Calu3 (cell line): ENCODE data around the gene MAP3K4. TPM values are rescaled to one million over a fixed set of nuclear protein-coding genes. Genes with fewer than 3 reads are reported as not detected.

Experiments
- BruUV-seq: library from RNA; stranded (reverse); fragments of 400-500 nt; replicated peaks from 2 replicates; lab custom pipeline; 2021; lab: Mats Ljungman, UMichigan
- CTCF ChIA-PET: fragments of 300-600 bp; sonication (Branson Sonifier 250); formaldehyde crosslinking; loops from one replicate; lab custom pipeline; 2022; ENCODE audit warnings: antibody characterized with exemption; lab: Charles Lee
- DNase-seq: peaks from one replicate; pipeline ENCODE4 v3.0.0; 2022
- H3K27ac Mint-ChIP-seq: one replicate; pipeline ENCODE4 v1.8.0; 2022; ENCODE audit warnings: mixed read lengths; ENCODE audit not compliant: unreplicated experiment
- H3K27me3 Mint-ChIP-seq: one replicate; pipeline ENCODE4 v1.8.0; 2022; ENCODE audit warnings: mixed read lengths; ENCODE audit not compliant: unreplicated experiment
- H3K36me3 Mint-ChIP-seq: one replicate; pipeline ENCODE4 v1.8.0; 2022; ENCODE audit warnings: mild to moderate bottlenecking, moderate library complexity, mixed read lengths; ENCODE audit not compliant: insufficient read depth, unreplicated experiment
- H3K4me1 Mint-ChIP-seq: one replicate; pipeline ENCODE4 v1.8.0; 2022; ENCODE audit warnings: mild to moderate bottlenecking, low read depth, mixed read lengths; ENCODE audit not compliant: unreplicated experiment
- H3K4me3 Mint-ChIP-seq: one replicate; pipeline ENCODE4 v1.8.0; 2022; ENCODE audit warnings: mild to moderate bottlenecking, low read depth, moderate library complexity, mixed read lengths; ENCODE audit not compliant: unreplicated experiment
- H3K9me3 Mint-ChIP-seq: one replicate; pipeline ENCODE4 v1.8.0; 2022; ENCODE audit warnings: low read depth, mixed read lengths; ENCODE audit not compliant: unreplicated experiment
- intact Hi-C: fragments of 100-400 bp; cut with micrococcal nuclease; formaldehyde crosslinking; loops from one replicate; pipeline ENCODE4 v1.10.0; 2022; ENCODE audit not compliant: unreplicated experiment
- total RNA-seq: library from RNA; stranded (reverse); gene quantifications from 2 replicates; pipeline ENCODE4 v1.2.3, GENCODE V29; 2022
- TF ChIP-seq, protein P1 (sequence below): fragments of 200-600 bp; IDR thresholded peaks from one replicate; pipeline ENCODE4 v1.8.0; 2022; ENCODE audit warnings: antibody characterized with exemption; ENCODE audit not compliant: unreplicated experiment

MAP3K4 gene
- total RNA-seq, 1 experiment from 2014 or later = 62.2 TPM

DNA sequence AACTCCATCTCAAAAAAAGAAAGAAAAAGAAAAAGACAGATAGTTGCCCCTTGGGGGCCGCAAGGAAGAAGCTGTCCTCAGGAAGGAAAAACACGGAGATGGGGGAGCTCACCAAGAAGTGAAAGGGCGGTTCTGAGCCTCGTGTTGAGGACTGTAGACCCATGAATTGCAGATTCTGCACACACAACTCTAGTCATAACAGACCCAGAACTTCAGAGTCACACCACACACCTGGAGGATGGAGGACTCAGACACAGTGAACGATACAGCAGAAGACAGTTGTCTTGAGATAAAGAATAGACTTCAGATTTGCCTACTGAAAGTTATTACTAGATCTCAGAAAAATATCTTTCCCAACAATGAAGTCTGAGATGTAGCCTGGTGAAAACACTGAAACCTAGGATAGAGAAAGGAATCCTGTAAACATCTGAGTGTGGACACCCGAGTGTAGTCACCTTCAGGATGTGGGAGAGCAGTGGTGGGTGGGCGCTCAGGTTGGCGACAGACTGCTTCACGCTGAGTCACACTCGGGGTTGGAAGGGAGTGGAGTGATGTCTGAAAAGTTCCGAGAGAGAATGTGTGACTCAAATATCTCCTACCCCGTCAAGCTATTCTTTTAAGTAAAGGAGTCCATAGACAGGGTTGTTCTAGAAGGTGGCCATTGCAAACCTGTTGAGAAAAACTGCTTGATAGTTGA lies 88.1 kb downstream of the MAP3K4 start:
- H3K9me3 Mint-ChIP-seq = no peaks in the 10 kb centered on the region
- BruUV-seq = no TSS peak
- no peaks in the 10 kb centered on the region for H3K4me1 Mint-ChIP-seq
- intact Hi-C loops = no loop called here
- TF ChIP-seq, protein P1, sequence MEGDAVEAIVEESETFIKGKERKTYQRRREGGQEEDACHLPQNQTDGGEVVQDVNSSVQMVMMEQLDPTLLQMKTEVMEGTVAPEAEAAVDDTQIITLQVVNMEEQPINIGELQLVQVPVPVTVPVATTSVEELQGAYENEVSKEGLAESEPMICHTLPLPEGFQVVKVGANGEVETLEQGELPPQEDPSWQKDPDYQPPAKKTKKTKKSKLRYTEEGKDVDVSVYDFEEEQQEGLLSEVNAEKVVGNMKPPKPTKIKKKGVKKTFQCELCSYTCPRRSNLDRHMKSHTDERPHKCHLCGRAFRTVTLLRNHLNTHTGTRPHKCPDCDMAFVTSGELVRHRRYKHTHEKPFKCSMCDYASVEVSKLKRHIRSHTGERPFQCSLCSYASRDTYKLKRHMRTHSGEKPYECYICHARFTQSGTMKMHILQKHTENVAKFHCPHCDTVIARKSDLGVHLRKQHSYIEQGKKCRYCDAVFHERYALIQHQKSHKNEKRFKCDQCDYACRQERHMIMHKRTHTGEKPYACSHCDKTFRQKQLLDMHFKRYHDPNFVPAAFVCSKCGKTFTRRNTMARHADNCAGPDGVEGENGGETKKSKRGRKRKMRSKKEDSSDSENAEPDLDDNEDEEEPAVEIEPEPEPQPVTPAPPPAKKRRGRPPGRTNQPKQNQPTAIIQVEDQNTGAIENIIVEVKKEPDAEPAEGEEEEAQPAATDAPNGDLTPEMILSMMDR = no peak
- no peak for DNase-seq
- peaks cover 5% of the 10 kb centered on the region for H3K36me3 Mint-ChIP-seq
- no peak overlapping the region for H3K27ac Mint-ChIP-seq
- H3K4me3 Mint-ChIP-seq = no peak overlapping the region
- CTCF ChIA-PET = no interaction called here
- H3K27me3 Mint-ChIP-seq = no peaks in the 10 kb centered on the region

DNA sequence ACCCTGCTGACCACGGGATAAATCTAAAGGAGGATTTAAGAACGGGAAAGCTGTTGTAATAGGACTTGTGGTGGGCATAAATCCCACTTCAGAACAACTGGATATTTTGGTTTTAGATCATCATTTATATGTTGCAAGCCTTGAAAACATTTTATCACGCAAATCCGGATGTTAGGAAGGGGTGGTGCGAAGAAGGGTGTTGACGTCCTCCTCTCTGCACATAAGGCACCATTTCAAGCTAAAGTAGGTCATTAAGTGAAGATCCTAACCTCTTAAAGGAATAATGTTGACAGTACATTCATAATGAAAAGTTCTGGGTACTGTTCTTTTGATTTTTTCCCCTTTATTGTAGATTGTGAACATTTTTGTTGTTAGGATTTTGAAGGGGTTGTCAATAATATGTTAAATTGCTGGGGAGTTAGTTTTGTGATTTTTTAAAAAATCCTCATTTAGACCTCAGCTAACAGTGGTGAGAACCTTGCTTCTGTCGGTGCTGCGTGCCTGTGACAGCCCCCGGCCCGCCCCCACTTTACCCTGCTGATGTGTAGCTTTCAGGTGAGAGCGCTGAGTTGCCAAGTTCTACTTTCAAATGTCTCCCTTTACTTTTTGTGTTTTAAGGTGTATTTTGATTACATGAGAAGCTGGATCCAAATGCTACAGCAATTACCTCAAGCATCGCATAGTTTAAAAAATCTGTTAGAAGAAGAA lies 88.8 kb downstream of the MAP3K4 start:
- Mint-ChIP-seq H3K27me3 (no peaks in the 10 kb centered on the region), H3K9me3 (no peaks in the 10 kb centered on the region), H3K4me3 (no peak overlapping the region), H3K27ac (no peak overlapping the region), H3K4me1 (no peaks in the 10 kb centered on the region), H3K36me3 (peaks cover 3% of the 10 kb centered on the region)
- no peak for DNase-seq
- intact Hi-C loops = no loop called here
- TF ChIP-seq, protein P1 = no peak
- CTCF ChIA-PET = no interaction called here
- BruUV-seq = no TSS peak

DNA sequence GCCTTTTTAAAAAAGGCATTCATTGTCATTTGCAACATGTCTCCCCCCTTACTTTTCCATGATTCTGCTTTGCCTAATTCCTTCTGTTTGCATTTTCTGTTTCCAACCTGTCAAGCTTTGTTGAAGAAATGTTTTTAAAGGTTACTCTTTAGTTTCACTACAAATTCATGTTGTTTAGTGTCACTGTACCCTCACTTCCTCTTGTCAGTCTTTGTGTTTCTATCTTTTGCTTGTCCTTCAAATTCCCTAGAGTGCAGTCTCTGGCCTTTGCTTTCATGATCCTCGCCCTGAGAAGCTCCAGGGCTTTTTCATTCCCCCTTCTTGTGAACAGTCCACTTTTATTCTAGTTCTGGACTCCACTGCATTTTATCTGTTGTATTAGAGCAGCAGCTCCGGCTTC lies 90.6 kb downstream of the MAP3K4 start:
- Mint-ChIP-seq H3K4me1 (no peaks in the 10 kb centered on the region), H3K36me3 (peaks cover 6% of the 10 kb centered on the region), H3K27ac (no peak overlapping the region), H3K27me3 (no peaks in the 10 kb centered on the region), H3K4me3 (no peak overlapping the region), H3K9me3 (no peaks in the 10 kb centered on the region)
- TF ChIP-seq, protein P1 = no peak
- intact Hi-C loops = no loop called here
- DNase-seq = no peak
- CTCF ChIA-PET = no interaction called here
- no TSS peak for BruUV-seq

DNA sequence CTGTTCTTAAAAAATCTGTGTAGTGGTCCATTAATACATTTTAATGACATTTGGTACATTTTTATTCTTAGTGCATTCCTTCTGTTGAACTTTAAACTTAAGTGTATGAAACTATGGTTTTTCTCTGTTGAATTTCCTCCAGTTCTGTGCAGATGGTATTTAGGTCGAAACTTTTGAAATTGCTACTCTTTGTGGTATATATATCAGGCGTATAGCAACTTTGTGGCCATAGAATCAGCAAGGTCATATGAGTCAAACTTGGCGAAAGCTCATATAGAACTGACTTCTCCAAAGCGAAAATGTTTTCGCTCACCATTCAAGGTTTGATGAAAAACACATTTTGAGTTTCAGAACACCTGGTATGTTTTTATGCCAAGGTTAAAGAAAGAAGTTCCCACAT lies 93.7 kb downstream of the MAP3K4 start:
- no TSS peak for BruUV-seq
- TF ChIP-seq, protein P1 = no peak
- H3K9me3 Mint-ChIP-seq = no peaks in the 10 kb centered on the region
- no peak for DNase-seq
- CTCF ChIA-PET = interaction anchor here (0.7 kb wide), 1 partner anchor 104 kb away, joined by 3 read pairs; no protein-coding TSS in a partner anchor
- no peak overlapping the region for H3K27ac Mint-ChIP-seq
- H3K36me3 Mint-ChIP-seq = peaks cover 19% of the 10 kb centered on the region
- no peaks in the 10 kb centered on the region for H3K4me1 Mint-ChIP-seq
- no peak overlapping the region for H3K4me3 Mint-ChIP-seq
- intact Hi-C loops = no loop called here
- H3K27me3 Mint-ChIP-seq = no peaks in the 10 kb centered on the region
